Measurements from ENCODE around the gene CTNNA2. TPM values are rescaled to one million over a fixed set of nuclear protein-coding genes. Genes with fewer than 3 reads are reported as not detected.

Gene CTNNA2
- total and polyA plus RNA-seq, 12 donors = 0.09 to 0.57 (median 0.15) TPM; not detected in 9

DNA sequence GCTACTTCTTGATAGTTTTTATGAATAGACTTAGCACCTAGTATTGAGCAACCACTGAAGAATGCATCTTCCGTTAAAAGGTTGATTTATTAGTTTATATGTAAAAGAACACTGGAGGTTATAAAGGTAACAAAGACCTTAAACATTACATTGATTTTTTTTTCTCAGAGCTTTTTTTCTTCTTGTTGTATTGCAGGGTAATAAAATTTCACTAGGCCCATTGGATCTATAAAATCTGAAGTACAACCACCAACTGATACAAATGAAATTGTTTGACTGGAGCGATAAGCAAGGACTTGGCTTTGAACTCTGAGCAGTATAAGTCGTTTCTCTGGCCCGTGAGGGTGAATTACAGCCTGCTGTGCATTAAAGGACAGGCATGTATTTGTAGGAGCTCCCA is 447.7 kb downstream of the CTNNA2 start:
- H3K27ac ChIP-seq = no peak overlapping the region
- no peak for DNase-seq
- intact Hi-C loops (cut with DNase I) = no loop called here
- no peaks in the 10 kb centered on the region for H3K27me3 ChIP-seq
- no peaks in the 10 kb centered on the region for H3K9me3 ChIP-seq
- ATAC-seq = no peak
- TF ChIP-seq, protein P1, sequence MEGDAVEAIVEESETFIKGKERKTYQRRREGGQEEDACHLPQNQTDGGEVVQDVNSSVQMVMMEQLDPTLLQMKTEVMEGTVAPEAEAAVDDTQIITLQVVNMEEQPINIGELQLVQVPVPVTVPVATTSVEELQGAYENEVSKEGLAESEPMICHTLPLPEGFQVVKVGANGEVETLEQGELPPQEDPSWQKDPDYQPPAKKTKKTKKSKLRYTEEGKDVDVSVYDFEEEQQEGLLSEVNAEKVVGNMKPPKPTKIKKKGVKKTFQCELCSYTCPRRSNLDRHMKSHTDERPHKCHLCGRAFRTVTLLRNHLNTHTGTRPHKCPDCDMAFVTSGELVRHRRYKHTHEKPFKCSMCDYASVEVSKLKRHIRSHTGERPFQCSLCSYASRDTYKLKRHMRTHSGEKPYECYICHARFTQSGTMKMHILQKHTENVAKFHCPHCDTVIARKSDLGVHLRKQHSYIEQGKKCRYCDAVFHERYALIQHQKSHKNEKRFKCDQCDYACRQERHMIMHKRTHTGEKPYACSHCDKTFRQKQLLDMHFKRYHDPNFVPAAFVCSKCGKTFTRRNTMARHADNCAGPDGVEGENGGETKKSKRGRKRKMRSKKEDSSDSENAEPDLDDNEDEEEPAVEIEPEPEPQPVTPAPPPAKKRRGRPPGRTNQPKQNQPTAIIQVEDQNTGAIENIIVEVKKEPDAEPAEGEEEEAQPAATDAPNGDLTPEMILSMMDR (IDR thresholded peaks at IDR 0.05) = no peak
- H3K4me3 ChIP-seq = no peak overlapping the region
- no peaks in the 10 kb centered on the region for H3K36me3 ChIP-seq
- H3K4me1 ChIP-seq = no peaks in the 10 kb centered on the region
- 66 to 68% methylated on average over 4 of the region's 4 CpGs for WGBS, 2 donors

- ATAC-seq = no peak
- Histone ChIP-seq H3K27ac (no peak overlapping the region), H3K9me3 (no peaks in the 10 kb centered on the region), H3K36me3 (no peaks in the 10 kb centered on the region), H3K4me3 (no peak overlapping the region), H3K4me1 (no peaks in the 10 kb centered on the region), H3K27me3 (no peaks in the 10 kb centered on the region)
- TF ChIP-seq, protein P1 (IDR thresholded peaks at IDR 0.05) = no peak
- 57 to 69% methylated on average over 5 of the region's 5 CpGs for WGBS, 2 donors
- no peak for DNase-seq
- intact Hi-C loops (cut with DNase I) = no loop called here
Measured at GRCh38 chr2:79964966-79965365, 452.1 kb downstream of the CTNNA2 start.

- ATAC-seq (no peak), DNase-seq (no peak)
- Histone ChIP-seq H3K36me3 (no peaks in the 10 kb centered on the region), H3K27ac (no peak overlapping the region), H3K4me1 (no peaks in the 10 kb centered on the region), H3K27me3 (no peaks in the 10 kb centered on the region), H3K9me3 (no peaks in the 10 kb centered on the region), H3K4me3 (no peak overlapping the region)
- TF ChIP-seq, protein P1 (IDR thresholded peaks at IDR 0.05) = no peak
- WGBS, 2 donors = 88% methylated on average over 5 of the region's 5 CpGs
- intact Hi-C loops (cut with DNase I) = no loop called here
Measured at GRCh38 chr2:79966369-79966768, 453.5 kb downstream of the CTNNA2 start.

GRCh38 chr2:79966882-79967281 is 454.0 kb downstream of the CTNNA2 start:
- Histone ChIP-seq H3K4me3 (no peak overlapping the region), H3K9me3 (no peaks in the 10 kb centered on the region), H3K4me1 (no peaks in the 10 kb centered on the region), H3K27ac (no peak overlapping the region), H3K27me3 (no peaks in the 10 kb centered on the region), H3K36me3 (no peaks in the 10 kb centered on the region)
- DNase-seq (no peak), ATAC-seq (no peak)
- WGBS, 2 donors = 76 to 78% methylated on average over 6 of the region's 6 CpGs
- TF ChIP-seq, protein P1 (IDR thresholded peaks at IDR 0.05) = no peak
- intact Hi-C loops (cut with DNase I) = no loop called here

Measured in heart right ventricle (tissue), 16 donors.